ENCODE measurements around the gene PSMD5.

Gene PSMD5

GRCh38 chr9:120878188-120879130 lies 35.7 kb upstream of the PSMD5 start:
- no peak overlapping the region for H2AFZ ChIP-seq (ENCODE audit: low read depth, low read length, severe bottlenecking)
- no peaks in the 10 kb centered on the region for H3K9me2 ChIP-seq (replicated peaks; ENCODE audit: insufficient read depth, low read length)
- TF ChIP-seq CTCF (IDR thresholded peaks at IDR 0.05; ENCODE audit: insufficient read depth, low read length, poor library complexity, severe bottlenecking) (no peak), EZH2phosphoT487 (conservative IDR thresholded peaks at IDR 0.05; ENCODE audit: low read length) (no peak)
- H3K9ac ChIP-seq (ENCODE audit: low read length), result peak overlapping the region; percentile 78
- peaks cover 54% of the 10 kb centered on the region for H3F3A ChIP-seq (ENCODE audit: insufficient read depth)
- H3K36me3 ChIP-seq (ENCODE audit: low read length), result 0 out of 2 replicates have a peak, but pooled peaks cover 5% of the 10 kb centered on the region
- H3K27ac ChIP-seq (ENCODE audit: low read depth, low read length), result peak overlapping the region; percentile 92
- no peaks in the 10 kb centered on the region for H3K27me3 ChIP-seq (ENCODE audit: low read length)
- peak overlapping the region; percentile 80 for H3K4me2 ChIP-seq (ENCODE audit: low read depth, low read length, poor library complexity, severe bottlenecking)
- peak overlapping the region; percentile 46 for H3K4me3 ChIP-seq (ENCODE audit: insufficient read depth, low read length, poor library complexity, severe bottlenecking)
- peaks cover 8% of the 10 kb centered on the region; the same call in 1 of the 2 replicates for H3K79me2 ChIP-seq (ENCODE audit: insufficient read depth, low read length)
- no peaks in the 10 kb centered on the region for H3K9me3 ChIP-seq (ENCODE audit: insufficient read depth, low read length)
- H4K20me1 ChIP-seq (ENCODE audit: low read depth, low read length), result no peaks in the 10 kb centered on the region

GRCh38 chr9:120877276-120878034 lies 34.7 kb upstream of the PSMD5 start:
- TF ChIP-seq EZH2phosphoT487 (conservative IDR thresholded peaks at IDR 0.05; ENCODE audit: low read length), result no peak
- Histone ChIP-seq H3F3A (ENCODE audit: insufficient read depth) (peaks cover 63% of the 10 kb centered on the region), H3K9ac (ENCODE audit: low read length) (peak overlapping the region; percentile 78), H3K36me3 (ENCODE audit: low read length) (0 out of 2 replicates have a peak, but pooled peaks cover 7% of the 10 kb centered on the region), H4K20me1 (ENCODE audit: low read depth, low read length) (no peaks in the 10 kb centered on the region), H3K9me2 (replicated peaks; ENCODE audit: insufficient read depth, low read length) (no peaks in the 10 kb centered on the region), H2AFZ (ENCODE audit: low read depth, low read length, severe bottlenecking) (no peak overlapping the region), H3K79me2 (ENCODE audit: insufficient read depth, low read length) (peaks cover 8% of the 10 kb centered on the region; the same call in 1 of the 2 replicates), H3K27me3 (ENCODE audit: low read length) (no peaks in the 10 kb centered on the region), H3K4me2 (ENCODE audit: low read depth, low read length, poor library complexity, severe bottlenecking) (peak overlapping the region; percentile 80), H3K27ac (ENCODE audit: low read depth, low read length) (peak overlapping the region; percentile 92), H3K4me3 (ENCODE audit: insufficient read depth, low read length, poor library complexity, severe bottlenecking) (peak overlapping the region; percentile 46), H3K9me3 (ENCODE audit: insufficient read depth, low read length) (no peaks in the 10 kb centered on the region)

GRCh38 chr9:120876842-120877240 lies 34.1 kb upstream of the PSMD5 start, which contains the start of gene PHF19:
PHF19 (minus strand) TSS chr9:120877188; CDS start chr9:120874741, 2,447 bp downstream.
- Histone ChIP-seq H3K9me3 (ENCODE audit: insufficient read depth, low read length) (no peaks in the 10 kb centered on the region), H3K4me3 (ENCODE audit: insufficient read depth, low read length, poor library complexity, severe bottlenecking) (peak within 1 kb of the TSS; percentile 98), H3K79me2 (ENCODE audit: insufficient read depth, low read length) (peaks cover 8% of the 10 kb centered on the region; the same call in 1 of the 2 replicates), H3K36me3 (ENCODE audit: low read length) (0 out of 2 replicates have a peak, but pooled peaks cover 7% of the 10 kb centered on the region), H3K27ac (ENCODE audit: low read depth, low read length) (peak within 1 kb of the TSS; percentile 99), H2AFZ (ENCODE audit: low read depth, low read length, severe bottlenecking) (peak within 1 kb of the TSS; percentile 28), H3K9me2 (replicated peaks; ENCODE audit: insufficient read depth, low read length) (no peaks in the 10 kb centered on the region), H3K27me3 (ENCODE audit: low read length) (no peaks in the 10 kb centered on the region), H3F3A (ENCODE audit: insufficient read depth) (peaks cover 69% of the 10 kb centered on the region), H3K4me2 (ENCODE audit: low read depth, low read length, poor library complexity, severe bottlenecking) (peak within 1 kb of the TSS; percentile 93), H4K20me1 (ENCODE audit: low read depth, low read length) (no peaks in the 10 kb centered on the region), H3K9ac (ENCODE audit: low read length) (peak within 1 kb of the TSS; percentile 100)
- TF ChIP-seq CTCF (IDR thresholded peaks at IDR 0.05; ENCODE audit: insufficient read depth, low read length, poor library complexity, severe bottlenecking) (no peak), EZH2phosphoT487 (conservative IDR thresholded peaks at IDR 0.05; ENCODE audit: low read length) (no peak)

All from SU-DHL-6 (cell line).